Kidney capillary endothelial cell (primary cell): ENCODE results near the gene CASP2.

ENCODE experiments used
- DNase-seq: peaks from one replicate; pipeline ENCODE4 v3.0.0-alpha.2; 2018; ENCODE audit warnings: low spot score

CASP2 gene

GRCh38 chr7:143334244-143334643 lies 46.1 kb downstream of the CASP2 start:
- no peak for DNase-seq

- no peak for DNase-seq
These were observed 49.1 kb downstream of the CASP2 start for GRCh38 chr7:143337216-143337615.

DNA sequence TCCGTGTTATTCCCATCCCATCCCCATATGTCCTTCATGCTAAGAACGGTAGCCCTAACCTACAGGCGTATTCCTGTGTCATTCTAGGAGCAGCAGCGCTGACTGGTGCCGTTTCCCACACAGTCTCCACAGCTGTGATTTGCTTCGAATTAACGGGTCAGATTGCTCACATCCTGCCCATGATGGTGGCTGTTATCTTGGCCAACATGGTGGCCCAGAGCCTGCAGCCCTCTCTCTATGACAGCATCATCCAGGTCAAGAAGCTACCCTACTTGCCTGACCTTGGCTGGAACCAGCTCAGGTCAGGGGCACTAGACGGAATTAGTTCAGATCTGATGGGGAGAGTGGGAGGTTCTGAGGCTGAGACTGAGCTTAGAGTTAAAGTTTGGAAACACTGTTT lies 53.7 kb downstream of the CASP2 start:
- no peak for DNase-seq

GRCh38 chr7:143343596-143343995 lies 55.4 kb downstream of the CASP2 start:
- DNase-seq = no peak

- DNase-seq = peak; percentile 46
These were observed 57.3 kb downstream of the CASP2 start for GRCh38 chr7:143345428-143345900.

- no peak for DNase-seq
These were observed 57.9 kb downstream of the CASP2 start for GRCh38 chr7:143346018-143346417.

DNA sequence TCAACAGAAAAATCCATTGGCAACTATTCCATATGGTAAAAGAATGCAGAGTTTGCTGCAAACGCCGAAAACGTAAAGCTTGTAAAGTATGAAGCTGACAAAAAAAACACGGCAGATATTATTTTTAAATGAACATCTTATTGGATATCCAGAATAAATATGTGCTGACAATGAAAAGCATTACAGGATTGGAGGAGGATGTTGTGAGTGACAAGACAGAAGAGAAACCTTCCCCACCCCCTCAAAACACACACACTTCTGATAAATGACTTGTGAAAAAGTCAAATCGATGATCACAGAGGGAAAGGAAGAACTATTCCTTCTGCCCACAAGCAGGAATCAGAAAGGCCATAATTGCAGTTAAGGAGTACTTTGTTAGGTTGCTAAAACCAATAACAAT lies 59.8 kb downstream of the CASP2 start:
- no peak for DNase-seq

DNA sequence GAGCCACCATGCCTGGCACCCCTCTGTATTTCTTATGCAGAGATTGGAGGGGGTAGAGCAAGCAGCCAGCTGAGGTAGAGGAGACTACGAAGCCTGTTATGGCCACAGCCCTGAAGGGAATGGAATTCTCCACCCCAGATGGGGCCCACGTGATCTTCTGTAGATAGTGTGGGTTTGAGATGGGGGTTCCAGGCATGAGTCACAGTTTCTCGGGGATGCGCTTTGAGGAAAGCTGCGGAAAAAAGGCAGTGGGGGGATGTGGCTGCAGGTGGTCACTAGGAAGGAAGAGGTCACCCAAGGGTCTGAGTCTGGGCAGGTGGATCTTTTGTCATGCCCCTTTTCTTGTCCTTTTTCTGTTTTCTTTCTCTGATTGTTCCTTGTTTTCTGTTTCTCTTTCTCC lies 62.9 kb downstream of the CASP2 start:
- no peak for DNase-seq

DNA sequence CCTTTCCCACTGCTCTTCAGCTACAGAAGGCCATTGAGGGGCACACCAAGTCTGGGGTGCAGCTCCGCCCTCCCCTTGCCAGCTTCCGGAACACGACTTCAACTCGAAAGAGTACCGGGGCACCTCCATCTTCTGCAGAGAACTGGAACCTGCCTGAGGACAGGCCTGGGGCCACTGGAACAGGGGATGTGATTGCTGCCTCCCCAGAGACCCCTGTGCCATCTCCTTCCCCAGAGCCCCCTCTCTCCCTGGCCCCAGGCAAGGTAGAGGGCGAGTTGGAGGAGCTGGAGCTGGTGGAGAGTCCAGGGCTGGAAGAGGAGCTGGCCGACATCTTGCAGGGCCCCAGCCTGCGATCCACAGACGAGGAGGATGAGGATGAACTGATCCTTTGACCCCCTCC lies 63.4 kb downstream of the CASP2 start:
- no peak for DNase-seq

DNA sequence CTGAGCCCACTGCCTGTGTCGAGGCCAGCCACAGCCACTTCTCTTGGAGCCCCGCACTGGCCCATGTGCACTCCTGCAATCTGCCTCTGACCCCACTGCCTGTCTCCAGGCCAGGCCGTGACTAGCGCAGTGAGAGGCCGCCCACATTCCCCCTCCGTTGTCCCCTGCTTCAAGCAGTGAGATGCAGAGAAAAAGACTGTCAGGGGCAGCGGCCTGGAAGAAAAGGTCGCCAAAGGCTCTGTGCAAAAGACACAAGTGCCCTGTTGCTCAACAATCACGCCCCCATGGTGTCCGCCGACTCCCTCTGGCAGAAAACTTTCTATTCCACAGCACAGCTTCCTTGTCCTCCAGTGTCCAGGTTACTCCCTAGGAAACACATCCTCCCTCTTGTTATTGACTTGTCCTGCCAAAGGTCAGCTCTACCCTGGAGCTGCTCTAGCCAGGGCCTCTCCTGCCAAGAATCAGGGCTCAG lies 64.4 kb downstream of the CASP2 start:
- no peak for DNase-seq

DNA sequence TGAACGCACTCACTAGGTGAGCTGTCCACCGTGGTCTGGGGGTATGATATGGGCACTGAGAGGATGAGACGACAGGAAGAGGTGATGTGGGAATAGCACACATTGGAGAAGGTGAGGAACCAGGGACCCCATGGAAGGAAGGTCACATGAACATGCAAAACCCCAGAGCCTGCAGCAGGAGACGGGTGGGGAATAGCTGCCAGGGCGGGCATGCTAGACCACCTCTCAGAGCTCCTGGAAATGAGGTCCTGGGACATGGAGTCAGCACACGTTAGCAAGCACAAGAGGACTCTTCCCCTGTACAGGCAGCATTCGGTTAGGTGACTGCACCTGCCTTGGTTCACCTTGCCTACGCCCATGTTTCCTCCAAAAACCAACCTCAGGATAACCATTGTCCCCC lies 66.2 kb downstream of the CASP2 start:
- no peak for DNase-seq

- no peak for DNase-seq
These were observed 66.8 kb downstream of the CASP2 start for GRCh38 chr7:143354965-143355364.

GRCh38 chr7:143355450-143356385 lies 67.6 kb downstream of the CASP2 start:
- no peak for DNase-seq

DNA sequence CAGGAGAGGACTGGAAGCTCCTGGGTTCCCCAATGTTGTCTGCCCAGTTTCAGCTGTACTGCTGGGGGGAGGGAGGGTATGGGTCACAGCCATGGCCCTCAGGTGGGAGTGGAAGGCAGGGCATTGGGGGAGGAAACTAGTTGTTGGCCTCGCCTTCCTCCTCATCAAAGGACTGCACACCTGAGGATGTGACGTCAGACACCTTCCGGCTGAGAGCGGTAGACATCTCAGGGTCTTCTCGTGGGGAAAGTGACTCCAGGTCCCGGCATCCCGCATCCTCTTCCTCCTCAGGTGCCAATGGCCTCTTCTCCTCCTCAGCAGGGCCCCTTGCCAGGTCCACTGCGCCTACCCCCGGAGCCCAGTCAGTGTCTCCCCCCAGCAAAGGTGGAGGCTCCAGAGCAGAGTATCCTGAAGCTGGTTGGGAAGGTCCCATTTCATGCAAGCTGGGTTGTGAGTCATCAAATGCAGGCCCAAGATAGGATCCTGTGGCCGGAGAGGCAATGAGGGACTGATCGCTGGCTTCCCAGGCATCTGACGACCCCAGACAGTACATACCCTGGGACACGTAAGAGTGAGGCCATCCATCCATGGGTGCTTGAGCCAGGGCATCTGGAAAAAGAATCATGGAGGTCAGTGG lies 68.4 kb downstream of the CASP2 start:
- no peak for DNase-seq
